NCI-H2029 treated with DMSO at 0.1 percent for 48 hours (cell line): ENCODE measurements around the gene CASZ1.

Experiments used
- DNase-seq: peaks from one replicate; lab custom pipeline; 2025; lab: John Stamatoyannopoulos, UW

Gene CASZ1

DNA sequence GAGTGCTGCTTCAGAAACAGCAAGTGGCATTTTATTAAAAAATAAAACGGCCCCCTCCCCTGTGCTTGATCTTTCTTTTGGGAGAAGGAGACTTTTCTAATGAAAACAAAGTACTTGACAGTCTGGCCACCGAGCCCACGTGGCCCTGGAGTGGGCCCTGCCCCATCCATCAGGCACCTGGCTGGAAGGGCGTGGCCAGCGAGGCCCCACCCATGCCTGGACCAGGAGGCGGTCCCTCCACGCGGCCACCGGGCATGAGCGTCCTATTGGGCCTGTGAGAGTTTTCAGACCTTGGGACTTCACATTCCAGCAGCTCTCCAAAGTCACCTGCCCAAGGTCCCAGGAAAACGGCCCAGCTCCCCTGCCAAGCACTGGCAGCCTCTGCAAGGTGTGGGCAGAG is 144.7 kb downstream of the CASZ1 start:
- DNase-seq, result no peak

DNA sequence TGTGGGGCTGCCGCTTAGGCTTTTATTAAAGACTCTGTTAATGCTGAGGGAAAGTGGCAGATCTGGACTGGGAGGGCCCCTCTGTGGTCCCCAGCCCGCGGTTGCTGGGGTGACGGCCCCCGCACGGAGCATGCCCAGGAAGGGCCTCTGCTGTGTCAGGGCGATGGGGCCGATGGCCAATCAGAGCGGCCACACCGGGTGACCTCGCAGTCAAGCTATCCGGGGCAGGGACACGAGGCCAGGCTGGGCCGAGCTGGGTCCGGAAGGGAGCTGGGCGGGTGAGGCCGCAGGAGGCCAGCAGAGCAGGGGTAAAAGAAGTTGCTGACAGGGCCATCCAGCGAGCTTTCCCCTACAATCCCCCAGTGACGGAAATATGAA is 145.1 kb downstream of the CASZ1 start:
- DNase-seq, result no peak

DNA sequence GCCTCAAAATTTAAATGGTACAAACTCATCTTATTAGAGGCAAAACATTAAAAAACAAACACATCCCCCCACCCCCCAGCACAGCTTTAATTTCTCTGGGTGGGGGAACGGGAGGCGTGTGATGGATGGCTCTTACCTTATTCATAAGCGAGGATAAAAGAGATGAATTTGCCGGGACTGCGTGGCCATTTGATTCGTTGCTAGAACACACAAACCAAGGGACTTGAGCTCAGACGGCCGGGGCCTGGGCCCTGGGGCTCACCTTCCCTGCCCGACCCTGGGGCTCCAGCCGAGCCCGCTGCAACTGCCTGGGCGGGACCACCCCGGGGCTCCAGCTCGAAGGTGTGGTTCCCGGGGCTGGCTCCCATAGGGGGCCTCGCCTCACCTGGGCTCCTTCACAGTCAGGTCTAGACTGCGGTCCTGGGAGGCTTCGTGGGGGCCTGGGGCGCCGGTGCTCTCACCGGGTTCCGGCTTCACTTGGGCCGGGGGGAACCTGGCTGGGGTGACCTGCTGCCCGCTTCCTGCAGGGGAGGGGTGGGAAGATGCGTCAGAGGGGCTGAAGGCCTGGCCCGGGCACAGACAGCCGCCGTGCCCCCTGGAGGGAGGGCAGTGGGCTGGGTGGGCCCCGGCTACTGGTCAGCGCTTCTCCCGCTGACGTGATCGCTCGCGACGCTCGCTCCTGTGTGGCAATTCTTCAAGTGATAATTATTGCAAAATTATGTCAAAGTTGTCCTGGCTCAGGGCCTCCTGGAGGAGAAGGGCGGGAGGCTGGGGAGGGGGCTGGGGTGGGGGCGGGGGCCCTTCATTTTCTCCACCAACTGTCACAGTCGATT is 145.7 kb downstream of the CASZ1 start:
- DNase-seq, result no peak

DNA sequence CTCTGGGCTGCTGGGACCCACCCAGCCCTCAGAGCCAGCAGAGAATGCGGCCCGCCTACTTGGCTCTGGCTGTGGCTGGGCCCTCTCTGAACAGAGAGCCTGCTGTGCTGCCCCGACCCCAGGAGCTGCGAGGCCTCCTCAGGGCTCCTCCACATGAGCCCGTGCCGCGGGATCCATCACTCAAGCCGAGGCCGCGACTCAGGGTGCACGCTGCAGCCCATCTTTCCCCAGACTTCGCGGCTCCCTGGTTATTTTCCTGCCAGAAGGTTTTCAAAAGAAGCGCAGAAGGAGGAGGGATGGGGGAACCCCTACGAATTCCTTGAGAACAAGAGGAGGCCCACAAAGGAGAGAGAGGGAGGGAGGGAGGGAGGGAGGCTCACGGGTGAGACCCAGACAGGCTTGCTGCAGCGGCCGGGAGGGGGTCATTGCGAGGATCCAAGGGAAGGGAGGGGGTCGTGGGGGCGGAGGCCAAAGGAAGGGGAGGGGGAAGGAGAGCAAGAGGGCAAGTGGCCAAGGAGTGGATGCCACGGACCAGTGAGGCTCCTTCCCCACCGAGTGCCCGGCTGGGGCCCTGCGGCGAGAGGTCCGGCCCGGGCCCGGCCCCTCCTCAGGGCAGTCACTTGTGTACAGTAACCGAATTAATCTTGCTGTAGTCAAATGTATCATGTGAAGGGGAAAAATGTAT is 146.8 kb downstream of the CASZ1 start:
- DNase-seq, result no peak

DNA sequence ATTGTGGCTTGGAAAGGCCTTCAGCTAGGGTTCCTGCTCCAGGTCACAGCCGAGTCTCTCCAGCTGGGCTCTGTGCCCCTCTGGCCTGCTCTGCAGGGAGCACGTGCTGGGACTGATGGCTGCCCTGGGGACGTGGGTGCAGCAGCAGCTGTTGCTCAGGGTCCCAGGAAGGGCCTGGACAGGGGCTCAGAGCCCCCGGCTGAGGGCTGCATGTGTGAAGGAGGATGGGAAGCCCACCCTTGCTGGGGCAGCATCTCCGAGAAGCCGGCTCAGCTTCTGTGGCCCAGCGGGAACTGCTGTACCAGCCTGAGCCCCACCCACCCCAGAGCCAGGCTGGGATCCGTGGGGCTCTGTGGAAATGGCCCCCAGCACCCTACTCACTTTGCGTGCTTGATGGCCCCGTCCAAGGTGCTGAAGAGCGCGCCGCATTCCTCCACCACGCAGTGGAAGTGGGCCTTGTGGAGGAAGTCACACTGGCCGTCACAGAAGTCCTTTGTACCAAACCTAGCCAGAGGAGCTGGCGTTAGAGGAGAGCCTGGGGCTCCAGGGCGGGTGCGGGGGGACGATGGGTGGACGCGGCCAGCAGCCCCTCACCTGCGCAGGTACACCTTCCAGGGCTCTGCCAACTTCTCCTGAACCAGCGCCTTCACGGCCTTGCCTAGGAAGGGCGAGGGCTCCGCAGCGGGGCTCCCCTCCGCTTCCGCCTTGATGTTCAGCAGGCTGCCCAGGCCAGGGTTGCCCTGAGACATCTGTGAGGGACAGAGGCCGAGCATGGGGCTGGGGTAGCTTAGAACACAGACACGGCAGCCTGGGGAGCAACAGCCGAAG is 147.5 kb downstream of the CASZ1 start:
- DNase-seq, result no peak

DNA sequence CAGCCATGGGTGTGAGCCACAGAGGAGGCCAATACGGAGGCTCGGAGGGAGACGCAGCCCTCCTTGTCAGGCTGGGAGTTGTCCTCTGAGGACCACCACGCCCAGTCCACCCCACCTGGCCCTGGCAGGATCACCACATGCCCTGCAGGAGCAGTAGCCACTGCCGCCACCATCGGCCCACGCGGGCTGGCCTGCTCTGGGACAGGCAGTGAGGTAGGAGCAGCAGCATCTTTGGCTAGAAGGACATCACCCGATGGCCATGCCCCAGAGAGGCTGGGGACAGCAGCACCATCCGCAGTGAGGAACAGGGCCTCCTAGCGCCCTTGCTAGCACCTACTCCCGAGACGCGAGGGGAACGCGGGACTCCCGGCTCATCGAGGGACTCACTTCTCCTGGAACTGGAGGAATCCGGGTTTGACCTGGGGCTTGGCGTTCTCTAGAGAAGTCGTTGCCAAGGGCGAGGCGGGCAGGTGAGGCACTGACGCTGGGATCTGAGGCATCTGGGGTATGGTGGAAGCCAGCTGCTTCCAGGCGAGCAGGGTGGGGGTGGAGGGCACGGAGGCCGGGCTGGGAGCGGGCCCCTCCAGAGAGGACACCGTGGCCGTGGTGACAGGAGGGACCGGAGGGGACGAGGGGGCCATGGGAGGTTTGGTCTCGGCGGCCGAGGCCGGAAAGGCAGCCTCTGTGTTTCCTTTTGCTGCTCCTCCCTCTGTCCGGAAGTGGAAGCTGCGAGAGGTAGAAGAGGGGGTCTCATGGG is 148.9 kb downstream of the CASZ1 start:
- no peak for DNase-seq

DNA sequence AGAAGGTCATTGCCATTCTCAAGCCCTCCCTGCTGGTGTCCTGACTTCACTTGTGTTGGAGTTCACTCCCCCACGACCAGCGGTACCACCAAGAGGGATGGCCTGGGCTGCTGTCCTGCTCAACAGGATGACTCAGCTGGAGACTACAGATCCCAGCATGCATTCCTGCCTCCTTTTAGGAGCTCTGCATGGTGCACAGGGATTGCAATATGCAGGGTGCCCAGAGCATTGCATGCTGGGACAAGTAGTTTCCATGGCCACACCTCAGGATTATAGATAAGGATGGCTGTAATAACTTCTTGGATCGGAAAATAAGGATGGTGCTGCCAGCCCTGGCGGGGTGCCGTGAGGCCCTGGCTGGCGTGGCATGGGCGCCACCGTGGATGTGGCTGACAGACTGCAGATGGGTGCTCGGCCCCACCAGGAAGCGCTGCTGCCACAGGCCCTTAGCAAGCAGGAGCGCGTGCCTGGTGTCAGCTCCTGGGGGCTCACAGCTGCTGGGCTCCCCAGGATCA is 150.0 kb downstream of the CASZ1 start:
- no peak for DNase-seq

DNA sequence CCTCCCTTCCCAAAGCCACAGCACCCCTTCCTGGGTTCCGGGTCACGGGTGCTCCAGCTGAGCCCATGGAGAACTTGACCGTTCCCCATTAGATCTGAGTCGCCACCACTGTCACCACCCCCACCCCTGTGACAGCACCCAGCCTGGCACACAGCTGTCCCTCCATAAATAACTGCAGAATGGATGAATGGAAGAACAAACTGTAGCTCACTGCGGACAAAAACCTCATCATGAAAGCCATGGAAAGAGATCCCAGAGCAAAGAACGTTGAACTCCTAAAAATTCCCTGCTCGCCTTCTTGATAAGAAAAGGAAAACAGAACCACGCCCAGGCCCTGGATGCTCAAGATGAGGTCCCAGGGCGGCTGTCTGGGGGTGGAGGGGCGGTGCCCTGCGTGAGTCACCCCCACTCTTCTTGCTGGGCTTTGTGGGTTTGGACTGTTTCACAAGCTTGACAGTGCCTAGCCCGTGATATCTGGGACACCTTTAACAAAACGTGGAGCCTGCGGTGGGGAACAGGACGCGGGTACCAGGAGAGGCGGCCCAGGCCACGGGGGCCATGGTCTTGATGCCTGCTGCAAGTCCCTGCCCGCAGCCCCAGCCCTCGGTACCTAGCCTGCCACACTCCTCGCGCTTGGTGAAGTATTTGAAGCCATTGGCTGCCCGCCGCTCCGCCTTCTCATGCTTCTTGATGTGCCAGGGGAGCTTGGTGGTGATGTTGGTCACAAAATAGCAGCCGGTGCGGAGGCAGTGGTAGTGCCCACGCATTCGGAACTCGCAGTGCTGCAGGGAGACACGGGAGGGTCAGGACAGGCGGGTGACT is 151.9 kb downstream of the CASZ1 start:
- DNase-seq, result no peak

DNA sequence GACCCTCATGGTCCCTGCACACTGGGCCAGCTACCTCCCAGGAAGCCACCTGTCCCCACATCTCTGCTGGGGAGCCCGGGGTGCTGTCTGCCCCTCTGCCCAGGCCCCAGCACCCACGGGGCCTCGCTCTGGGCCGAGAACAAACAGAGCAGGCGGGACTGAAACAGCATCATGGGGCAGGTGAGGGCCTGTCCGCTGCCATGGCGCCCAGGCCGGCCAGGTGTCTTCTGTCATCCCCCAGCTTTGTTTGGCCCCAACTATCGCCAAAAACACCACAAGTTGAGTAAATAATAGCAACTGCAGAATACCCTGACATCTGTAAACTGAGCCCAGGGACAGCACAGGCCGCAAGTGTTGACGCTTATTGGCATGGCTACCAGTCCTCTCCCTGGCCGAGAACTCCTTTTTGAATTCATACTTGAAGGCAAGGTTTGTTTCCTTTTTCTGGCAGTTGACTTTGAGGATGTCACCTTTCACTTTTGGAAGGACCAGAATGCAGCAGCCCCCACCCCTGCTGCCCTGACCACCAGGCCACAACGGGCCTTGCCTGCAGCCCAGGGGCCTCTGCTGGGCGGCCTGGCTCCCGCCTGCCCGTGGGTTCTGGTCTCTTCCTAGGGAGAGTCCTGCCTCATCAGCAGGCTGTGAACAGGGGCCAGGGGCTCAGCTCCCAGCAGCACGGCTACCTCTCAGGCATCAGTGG is 152.7 kb downstream of the CASZ1 start:
- DNase-seq, result no peak

DNA sequence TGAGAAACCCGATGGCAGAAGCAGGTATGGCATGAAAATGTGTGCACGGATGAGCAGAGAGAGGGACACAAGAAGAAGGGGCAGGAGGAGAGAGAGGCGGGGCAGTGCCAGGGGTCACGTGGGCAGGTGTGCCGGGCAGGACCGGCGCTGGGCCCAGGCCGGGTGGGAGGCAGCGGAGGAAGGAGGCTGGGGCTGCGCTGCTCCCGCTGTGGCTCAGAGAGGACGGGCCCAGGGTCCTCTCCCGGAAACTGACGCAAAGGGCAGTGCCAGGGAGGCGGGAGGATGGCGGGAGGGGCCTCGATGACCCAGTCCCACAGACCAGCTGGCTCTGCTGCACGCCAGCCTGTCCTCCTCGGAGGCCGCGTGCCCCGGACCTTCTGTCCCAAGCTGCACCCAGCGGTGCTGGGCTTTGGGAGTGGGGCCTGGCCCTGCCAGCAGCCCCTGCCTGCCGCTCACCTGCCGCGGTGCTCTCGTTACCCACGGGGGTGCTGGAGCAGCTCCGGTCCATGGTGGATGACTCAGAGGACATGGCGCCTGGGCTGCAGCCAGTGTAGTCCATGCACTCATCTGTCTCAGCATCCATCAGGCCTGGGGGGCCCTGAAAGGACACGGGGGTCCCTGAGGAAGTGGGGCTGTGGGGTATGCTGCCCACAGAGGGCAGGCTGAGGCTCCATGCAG is 153.9 kb downstream of the CASZ1 start:
- no peak for DNase-seq

DNA sequence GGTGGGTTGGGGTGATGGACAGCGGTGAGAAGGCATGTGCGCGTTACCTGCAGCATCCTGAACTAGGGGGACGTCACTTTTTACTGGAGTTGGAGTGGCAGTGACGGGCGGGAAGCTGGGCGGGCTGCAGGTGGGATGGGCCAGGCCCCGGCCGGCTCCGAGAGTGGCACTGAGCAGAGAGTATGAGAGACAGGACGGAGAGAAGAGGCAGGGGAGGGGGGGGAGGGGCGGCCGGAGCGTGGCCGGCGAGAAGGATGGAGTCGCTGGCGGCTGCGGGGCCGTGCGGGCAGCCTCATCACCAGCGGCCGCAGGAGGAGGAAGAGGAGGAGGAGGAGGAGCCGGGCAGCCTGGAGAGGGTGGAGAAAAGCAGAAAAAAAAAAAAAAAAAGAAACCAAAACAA is 154.5 kb downstream of the CASZ1 start:
- no peak for DNase-seq

DNA sequence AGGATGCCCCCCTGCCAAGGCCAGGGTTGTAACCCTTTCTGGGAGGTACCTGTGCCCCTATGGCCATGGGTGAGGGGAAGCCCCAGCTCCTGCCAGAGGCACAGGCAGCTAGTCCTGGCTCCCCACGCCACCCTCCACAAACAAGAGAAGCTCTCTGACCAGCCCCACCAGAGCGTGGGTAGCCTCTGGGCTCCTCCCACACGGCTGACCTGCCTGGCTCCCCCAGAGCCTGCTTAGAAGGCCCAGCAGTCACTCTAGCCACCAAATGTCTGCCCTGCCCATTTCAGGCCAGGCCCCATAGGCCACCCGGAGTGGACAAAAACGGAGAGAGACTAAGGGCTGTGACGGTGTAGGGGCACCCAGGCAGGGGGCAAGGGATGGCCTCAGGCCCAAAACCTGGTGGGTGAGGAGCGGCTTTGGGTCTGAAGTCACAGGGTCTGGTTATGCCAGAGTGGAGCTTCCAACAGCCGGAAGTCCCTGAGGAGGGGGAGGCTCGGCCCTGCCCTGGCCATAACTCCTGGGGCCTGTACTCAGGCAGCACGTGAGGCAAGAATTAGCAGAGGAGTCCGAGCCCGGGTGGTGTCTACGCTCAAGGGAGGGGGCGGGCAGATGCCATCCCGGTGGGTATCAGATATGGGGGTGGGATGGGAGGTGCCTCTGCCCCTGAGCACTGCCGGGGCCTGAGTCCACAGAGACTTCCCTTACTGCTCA is 155.4 kb downstream of the CASZ1 start:
- no peak for DNase-seq

DNA sequence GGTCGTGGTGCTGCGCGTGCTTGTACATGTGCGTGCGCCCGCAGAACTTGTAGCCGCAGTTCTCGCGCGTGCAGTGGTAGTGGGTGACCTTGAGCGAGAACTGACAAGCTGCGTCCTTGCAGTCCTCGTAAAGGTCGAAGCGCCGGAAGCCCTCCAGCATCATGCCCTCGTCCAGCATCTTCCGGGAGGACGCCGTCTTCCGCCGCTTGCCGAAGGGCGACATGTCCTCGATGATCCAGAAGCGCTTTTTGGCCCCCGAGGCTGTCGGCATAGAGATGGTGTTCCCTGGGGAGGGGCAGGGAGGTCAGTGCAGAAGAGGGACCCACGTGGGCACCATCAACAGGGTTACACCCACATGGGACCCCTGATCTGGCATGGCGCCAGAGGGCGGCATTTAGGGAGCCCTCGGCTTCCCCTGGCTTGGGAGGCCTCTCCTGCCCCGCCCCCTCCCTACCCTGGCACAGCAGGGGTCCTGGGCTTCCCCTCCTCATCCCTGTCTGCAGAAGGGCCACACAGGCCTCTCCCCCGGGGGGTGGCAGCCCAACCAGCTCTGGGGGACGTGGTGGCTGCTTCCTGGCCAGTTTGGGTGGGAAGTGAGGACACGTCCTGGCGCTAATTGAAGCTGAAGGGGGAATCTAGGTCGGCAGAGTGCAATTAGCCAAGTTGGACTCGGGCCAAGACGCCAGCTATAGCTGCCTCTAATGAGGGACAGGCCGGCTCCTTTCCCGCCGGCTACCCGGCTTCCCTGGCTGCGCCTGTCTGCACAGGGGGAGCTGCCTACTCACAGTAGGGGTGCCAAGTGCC is 156.5 kb downstream of the CASZ1 start:
- no peak for DNase-seq

DNA sequence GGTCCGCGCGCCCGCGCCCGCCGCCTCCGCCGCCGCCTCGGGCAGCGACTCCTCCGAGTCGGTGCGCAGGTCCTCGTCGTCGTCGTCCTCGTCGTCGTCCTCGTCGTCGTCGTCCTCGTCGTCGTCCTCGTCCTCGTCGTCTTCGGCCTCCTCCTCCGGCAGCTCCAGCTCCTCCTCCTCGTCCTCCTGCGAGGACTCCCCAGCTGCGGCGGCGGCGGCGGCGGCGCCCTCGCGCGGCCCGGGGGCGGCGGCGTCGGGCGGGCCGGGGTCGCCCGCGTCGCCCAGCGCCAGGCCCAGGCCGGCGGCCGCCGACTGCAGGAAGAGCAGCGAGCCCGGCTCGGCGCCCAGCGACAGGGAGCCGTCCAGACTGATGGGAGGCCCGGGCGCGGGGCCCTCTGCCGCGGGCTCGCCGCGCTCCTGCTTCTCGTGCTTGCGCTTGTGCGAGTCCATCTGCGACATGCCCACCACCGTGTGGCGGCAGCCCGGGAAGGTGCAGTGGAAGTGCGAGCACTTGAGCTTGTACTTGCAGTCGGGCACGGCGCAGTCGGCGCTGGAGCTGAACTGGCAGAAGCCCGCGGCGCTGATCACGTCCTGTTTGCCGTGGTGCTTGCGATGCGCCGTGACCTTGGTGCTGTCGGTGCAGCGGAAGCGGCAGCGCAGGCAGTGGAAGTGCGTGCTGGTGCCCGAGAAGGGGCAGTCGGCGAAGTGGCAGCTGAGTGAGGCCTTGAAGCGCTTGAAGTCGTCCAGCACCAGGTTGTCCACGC is 157.3 kb downstream of the CASZ1 start:
- DNase-seq, result no peak

DNA sequence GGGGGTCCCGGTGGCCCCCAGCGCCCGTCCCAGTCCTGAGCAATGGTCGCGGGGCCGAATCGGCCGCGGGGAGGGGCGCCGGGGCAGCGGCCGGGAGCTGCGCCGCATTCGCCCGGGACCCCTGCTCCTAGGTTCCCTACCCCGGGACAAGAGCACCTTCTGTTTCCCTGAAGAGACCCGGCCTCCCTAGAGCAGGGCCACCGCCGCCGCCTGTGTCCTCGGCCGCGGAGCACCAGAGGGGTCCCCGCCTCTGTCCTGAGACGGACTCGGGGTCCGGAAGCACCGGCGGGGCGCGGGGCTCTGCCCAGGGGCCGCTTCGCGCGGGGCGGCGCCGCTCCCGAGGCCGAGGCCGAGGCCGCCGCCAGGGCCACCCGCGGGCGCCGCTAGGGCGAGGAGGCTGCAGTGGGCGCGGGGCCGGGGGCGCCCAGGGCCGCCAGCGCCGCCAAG is 157.9 kb downstream of the CASZ1 start:
- no peak for DNase-seq

DNA sequence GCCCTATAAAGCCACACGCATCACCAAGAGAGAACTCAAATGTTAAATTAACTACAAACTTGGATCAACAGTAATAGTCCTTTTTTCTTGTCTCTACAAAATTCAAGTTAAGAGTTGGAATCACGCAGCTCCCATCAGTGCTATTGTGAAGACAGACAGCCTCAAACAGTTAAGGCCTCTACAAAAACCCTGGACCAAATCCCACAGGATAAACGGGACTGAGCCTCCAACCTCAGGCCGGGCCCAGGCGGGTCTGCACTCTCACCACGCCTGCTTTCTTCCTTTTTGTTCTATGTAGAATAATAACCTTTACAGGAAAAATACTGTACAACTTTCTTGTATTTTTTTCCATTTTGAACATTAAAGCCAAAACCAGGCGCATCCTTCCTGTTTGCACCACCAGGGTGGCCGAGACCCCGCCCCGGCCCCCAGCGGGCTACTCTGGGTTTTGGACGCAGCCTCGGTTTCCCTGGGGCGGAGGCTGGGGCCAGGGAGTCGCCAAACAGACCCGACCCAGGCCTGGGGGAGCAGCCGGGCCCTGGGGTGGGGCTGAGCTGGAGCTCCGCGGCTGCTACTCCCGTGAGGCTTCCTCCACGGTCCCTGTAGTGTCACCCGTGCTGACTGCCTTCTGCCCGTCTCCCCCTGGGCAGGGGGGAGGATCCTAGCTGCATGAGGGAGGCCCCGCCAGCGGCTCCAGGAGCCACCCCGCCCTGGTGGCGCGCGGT is 158.4 kb downstream of the CASZ1 start:
- no peak for DNase-seq

DNA sequence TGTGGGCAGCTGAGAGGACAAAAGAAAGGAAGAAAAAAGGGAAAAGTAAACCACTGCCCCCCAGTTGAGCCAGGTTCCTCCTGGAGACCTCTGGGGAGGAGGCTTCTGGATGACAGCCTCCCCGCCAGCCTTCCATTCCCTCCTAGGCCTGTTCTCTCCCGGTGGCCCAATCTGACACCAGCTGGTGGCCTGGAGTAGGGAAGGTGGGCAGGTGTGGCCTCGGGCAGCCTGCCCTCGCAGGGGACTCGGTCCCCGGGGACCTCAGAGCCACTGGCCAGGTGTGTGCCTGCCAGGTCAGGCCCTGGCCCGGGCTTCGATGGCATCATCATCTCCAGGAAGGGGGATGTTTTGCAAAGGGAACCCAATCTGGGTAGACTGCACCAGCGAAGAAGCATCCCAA is 159.0 kb downstream of the CASZ1 start:
- DNase-seq, result no peak
